GM10266 (cell line): ENCODE results near the gene SLC47A2.

Experiments used
- DNase-seq: peaks from one replicate; pipeline ENCODE4 v3.0.0; 2012; ENCODE audit errors: extremely low spot score
- CTCF ChIP-seq: IDR thresholded peaks from 2 replicates; pipeline ENCODE4 v1.5.1; 2012; ENCODE audit warnings: mild to moderate bottlenecking, low read depth; ENCODE audit not compliant: control insufficient read depth, insufficient read depth; ENCODE audit errors: missing control alignments

SLC47A2 gene

GRCh38 chr17:19752216-19753050 lies 36.0 kb upstream of the SLC47A2 start:
- DNase-seq: no peak

GRCh38 chr17:19750835-19751234 lies 34.5 kb upstream of the SLC47A2 start:
- TF ChIP-seq CTCF: no peak

More at GRCh38 chr17:19752216-19753050, 36.0 kb upstream of the SLC47A2 start:
- TF ChIP-seq CTCF: no peak

GRCh38 chr17:19750020-19750572 lies 33.7 kb upstream of the SLC47A2 start:
- TF ChIP-seq CTCF: no peak
- DNase-seq: no peak

More at GRCh38 chr17:19750835-19751234, 34.5 kb upstream of the SLC47A2 start:
- no peak for DNase-seq

GRCh38 chr17:19748807-19749193 lies 32.4 kb upstream of the SLC47A2 start:
- TF ChIP-seq CTCF: no peak

GRCh38 chr17:19747829-19748806 lies 31.7 kb upstream of the SLC47A2 start, which contains the start of gene ALDH3A1:
Gene ALDH3A1, minus strand, starts transcription at chr17:19748298. Its CDS starts 3,169 bp downstream, at chr17:19745129.
- TF ChIP-seq CTCF: no peak
- no peak for DNase-seq

More at GRCh38 chr17:19748807-19749193, 32.4 kb upstream of the SLC47A2 start:
- no peak for DNase-seq

GRCh38 chr17:19747159-19747719 lies 30.9 kb upstream of the SLC47A2 start:
- no peak for DNase-seq
- no peak for TF ChIP-seq CTCF
